ENCODE measurements around the gene TSPAN32. TPM values are rescaled to one million over a fixed set of nuclear protein-coding genes. Genes with fewer than 3 reads are reported as not detected.
"Not testable (repeated sequence)": the region's sequence is repeated elsewhere in the genome, so short reads cannot be mapped to it uniquely, and the experiment has no call there.

TSPAN32 gene
- total and polyA plus RNA-seq, 5 donors = 11.4 to 24.0 (median 14.2) TPM

DNA sequence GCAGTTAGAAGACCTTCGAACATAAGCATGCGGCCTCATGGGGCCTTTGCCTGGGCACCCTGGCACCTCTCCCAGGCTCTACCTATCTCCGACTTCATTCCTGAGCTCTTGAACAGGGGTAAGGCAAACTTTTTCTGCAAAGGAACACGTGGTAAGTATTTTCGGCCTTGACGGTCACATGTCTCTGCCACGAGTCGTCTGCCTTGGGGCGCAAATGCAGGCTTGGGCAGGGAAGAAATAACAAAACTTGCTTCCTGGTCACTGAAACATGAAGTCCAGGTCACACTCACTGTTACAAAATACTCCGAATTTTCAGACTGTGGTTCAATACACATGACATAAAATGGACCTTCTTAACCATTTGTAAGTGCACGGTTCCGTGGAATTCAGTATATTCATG, 28.0 kb upstream of the TSPAN32 start:
- DNase-seq (no peak), ATAC-seq (no peak)
- H3K27ac ChIP-seq (ENCODE audit: low read length) = no peak overlapping the region
- WGBS = 79% methylated on average over 12 of the region's 12 CpGs
- no peaks in the 10 kb centered on the region for H3K4me1 ChIP-seq (ENCODE audit: control insufficient read depth, insufficient read depth, low read length)
- no peak overlapping the region for H3K4me3 ChIP-seq (ENCODE audit: low read length)
- H3K9me3 ChIP-seq (ENCODE audit: control insufficient read depth, low read length) = no peaks in the 10 kb centered on the region
- intact Hi-C loops (cut with DNase I) = loop anchor here in 1 of 4 donors (10.0 kb wide), 1 partner anchor 59 kb away; no protein-coding TSS in a partner anchor
- no peaks in the 10 kb centered on the region for H3K27me3 ChIP-seq (ENCODE audit: control insufficient read depth, insufficient read depth)

DNA sequence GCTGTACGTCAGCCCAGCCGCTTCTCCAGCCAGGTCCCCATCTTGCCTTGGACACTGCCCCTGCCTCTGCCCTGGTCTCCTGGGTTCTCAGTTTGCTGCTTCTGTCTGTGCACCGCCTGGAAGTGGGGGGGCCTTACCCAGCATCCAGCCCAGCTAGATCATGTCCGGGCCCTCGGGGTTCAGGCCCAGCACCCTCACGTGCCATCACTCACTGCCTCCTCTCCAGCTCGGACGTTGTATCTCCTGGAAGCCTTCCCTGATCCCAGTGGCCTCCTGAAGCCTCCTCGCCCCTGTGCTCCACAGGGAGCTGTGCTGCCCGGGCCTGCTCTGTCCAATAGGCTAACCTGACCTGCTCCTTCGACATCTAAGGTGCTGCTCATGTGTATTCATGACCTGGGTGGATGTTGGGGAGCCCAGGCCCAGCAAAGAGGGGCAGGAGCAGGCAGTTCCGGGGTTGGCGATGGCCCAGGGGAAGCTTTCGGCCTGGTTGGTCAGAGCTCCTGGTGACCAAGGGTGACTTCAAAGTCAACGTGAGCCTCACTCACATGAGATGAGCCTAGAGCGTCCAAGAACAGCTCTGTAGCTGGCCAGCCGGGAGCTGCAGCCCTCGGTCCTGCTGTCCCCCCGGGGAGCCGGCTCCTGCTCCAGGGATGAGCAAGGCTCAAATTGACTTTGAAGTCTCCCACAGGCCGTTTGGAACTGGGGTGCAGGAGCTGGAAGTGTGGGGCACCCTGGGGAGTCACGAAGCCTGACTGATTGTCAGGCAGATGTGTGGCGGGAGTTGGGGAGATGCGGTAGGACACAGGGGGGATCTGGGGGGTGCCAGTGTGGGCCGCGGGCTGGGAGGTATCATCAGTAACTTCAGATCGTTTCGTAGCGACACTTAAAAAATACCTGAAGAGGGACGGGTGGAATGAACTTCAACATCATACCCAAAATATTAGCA, 26.2 kb upstream of the TSPAN32 start:
- WGBS = 86% methylated on average over 30 of the region's 30 CpGs
- peak in 1 of 3 donors; percentile 31 for DNase-seq

DNA sequence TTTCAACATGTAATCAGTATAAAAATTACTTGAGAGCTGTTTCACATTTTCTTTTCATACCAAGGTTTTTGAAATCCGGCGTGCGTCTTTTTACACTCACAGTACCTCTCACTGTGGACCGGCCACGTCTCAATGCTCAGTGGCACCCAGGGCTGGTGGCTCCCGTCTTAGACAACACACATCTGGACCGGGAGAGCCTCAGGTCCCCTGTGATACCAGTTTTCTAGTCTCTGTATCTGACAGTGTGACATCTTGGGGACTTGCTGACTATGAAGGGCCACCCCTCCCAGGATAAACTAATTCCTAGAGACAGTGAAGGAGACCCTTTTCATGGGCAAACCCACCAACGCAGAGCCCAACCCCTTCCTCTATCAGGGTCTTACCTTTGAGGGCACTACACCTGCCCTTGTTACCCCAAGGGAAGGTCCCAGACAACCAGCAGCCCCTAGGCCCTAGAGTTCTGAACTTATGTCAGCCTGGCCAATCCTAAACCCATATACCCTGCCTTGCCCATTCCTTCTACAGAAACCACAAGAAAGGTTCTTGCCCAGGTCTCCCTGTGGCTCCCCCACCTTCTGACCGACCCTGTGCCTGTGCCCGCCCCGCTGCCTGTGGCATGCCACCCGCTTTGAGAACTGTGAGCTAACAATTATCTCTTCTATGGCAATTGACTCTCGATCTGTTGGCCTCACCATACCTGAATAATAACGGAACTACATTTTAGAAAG, 25.4 kb upstream of the TSPAN32 start:
- H3K4me3 ChIP-seq (ENCODE audit: low read length) = no peak overlapping the region
- H3K4me1 ChIP-seq (ENCODE audit: control insufficient read depth, insufficient read depth, low read length) = no peaks in the 10 kb centered on the region
- DNase-seq (no peak), ATAC-seq (no peak)
- H3K9me3 ChIP-seq (ENCODE audit: control insufficient read depth, low read length) = no peaks in the 10 kb centered on the region
- intact Hi-C loops (cut with DNase I) = loop anchor here in 1 of 4 donors (10.0 kb wide), 1 partner anchor 62 kb away; no protein-coding TSS in a partner anchor
- WGBS = 93% methylated on average over 14 of the region's 14 CpGs
- H3K27me3 ChIP-seq (ENCODE audit: control insufficient read depth, insufficient read depth) = no peaks in the 10 kb centered on the region
- no peak overlapping the region for H3K27ac ChIP-seq (ENCODE audit: low read length)

More for the DNA sequence above, 26.2 kb upstream of the TSPAN32 start:
- H3K27me3 ChIP-seq (ENCODE audit: control insufficient read depth, insufficient read depth) = no peaks in the 10 kb centered on the region
- intact Hi-C loops (cut with DNase I) = loop anchor here in 1 of 4 donors (10.0 kb wide), 1 partner anchor 61 kb away; no protein-coding TSS in a partner anchor
- H3K4me3 ChIP-seq (ENCODE audit: low read length) = no peak overlapping the region
- H3K4me1 ChIP-seq (ENCODE audit: control insufficient read depth, insufficient read depth, low read length) = no peaks in the 10 kb centered on the region
- no peak for ATAC-seq
- H3K9me3 ChIP-seq (ENCODE audit: control insufficient read depth, low read length) = no peaks in the 10 kb centered on the region
- no peak overlapping the region for H3K27ac ChIP-seq (ENCODE audit: low read length)

DNA sequence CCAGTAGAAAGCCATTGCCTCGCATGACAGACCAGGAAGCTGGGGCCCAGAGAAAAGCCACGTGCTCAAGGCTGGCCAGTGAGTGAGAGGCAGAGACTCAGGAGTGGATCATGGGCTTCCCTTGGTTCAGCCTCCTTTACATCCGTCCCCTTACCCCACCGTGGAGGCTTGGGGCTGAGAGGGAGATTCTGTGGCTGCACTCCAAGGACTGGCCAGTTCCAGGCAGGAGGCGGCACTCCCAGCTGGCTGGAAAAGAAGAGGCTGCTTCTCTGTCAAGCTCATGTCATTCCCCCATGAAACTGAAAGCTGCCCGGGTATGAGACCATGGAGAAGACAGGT, 24.8 kb upstream of the TSPAN32 start:
- H3K4me1 ChIP-seq (ENCODE audit: control insufficient read depth, insufficient read depth, low read length) = no peaks in the 10 kb centered on the region
- H3K9me3 ChIP-seq (ENCODE audit: control insufficient read depth, low read length) = no peaks in the 10 kb centered on the region
- ATAC-seq (no peak), DNase-seq (no peak)
- H3K27ac ChIP-seq (ENCODE audit: low read length) = no peak overlapping the region
- intact Hi-C loops (cut with DNase I) = loop anchor here in 1 of 4 donors (10.0 kb wide), 1 partner anchor 62 kb away; no protein-coding TSS in a partner anchor
- no peak overlapping the region for H3K4me3 ChIP-seq (ENCODE audit: low read length)
- 45% methylated on average over 6 of the region's 6 CpGs for WGBS
- no peaks in the 10 kb centered on the region for H3K27me3 ChIP-seq (ENCODE audit: control insufficient read depth, insufficient read depth)

DNA sequence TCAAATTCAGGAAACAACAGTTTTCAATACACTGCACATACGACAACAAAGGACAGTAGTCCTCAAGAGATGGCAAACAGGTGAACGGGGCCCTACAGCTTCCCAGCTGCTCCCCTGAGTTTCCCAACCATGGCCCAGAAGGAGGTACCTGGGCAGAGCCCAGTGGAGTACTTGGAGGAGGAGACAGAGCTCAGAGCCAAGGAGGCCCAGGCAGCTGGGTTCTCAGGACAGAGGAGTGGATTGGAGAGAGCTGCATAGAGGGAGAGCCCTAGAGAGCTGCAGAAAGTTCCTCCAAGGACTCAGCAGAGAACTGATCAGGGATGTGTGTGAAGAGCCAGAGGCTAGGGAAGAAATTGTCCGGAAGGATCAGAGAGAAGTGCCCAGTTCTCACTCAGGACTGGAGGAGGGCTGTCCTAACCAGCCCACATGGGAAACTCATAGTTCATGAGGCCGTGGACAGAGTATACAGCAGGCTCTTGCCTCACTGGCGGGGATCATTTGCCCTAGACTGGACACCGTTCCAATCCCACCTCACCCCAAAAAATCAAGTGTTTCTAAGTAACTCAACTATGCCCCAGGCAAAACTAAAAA, 23.8 kb upstream of the TSPAN32 start:
- Histone ChIP-seq H3K27ac (ENCODE audit: low read length) (no peak overlapping the region), H3K9me3 (ENCODE audit: control insufficient read depth, low read length) (no peaks in the 10 kb centered on the region), H3K27me3 (ENCODE audit: control insufficient read depth, insufficient read depth) (no peaks in the 10 kb centered on the region), H3K4me3 (ENCODE audit: low read length) (no peak overlapping the region), H3K4me1 (ENCODE audit: control insufficient read depth, insufficient read depth, low read length) (no peaks in the 10 kb centered on the region)
- no peak for ATAC-seq
- DNase-seq = no peak
- intact Hi-C loops (cut with DNase I) = loop anchor here in 1 of 4 donors (10.0 kb wide), 1 partner anchor 63 kb away; no protein-coding TSS in a partner anchor
- WGBS = 85% methylated on average over 6 of the region's 6 CpGs

DNA sequence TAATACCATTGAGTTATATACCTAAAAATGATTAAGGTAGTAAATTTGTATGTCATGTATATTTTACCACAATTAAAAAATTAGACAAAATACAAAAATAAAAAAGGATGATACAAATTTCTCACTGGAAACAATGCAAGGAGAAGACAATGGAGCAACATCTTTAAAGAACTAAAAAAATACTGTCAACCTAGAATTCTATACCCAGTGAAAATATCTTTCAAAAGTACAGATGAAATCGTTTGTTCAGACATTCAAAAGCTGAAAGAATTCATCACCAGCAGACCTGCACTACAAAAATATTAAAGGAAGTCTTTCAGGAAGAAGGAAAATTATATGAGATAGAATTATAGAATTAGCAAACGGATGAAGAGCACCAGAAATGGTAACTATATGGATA, 21.6 kb upstream of the TSPAN32 start:
- Histone ChIP-seq H3K27ac (ENCODE audit: low read length) (no peak overlapping the region), H3K9me3 (ENCODE audit: control insufficient read depth, low read length) (no peaks in the 10 kb centered on the region), H3K27me3 (ENCODE audit: control insufficient read depth, insufficient read depth) (no peaks in the 10 kb centered on the region), H3K4me3 (ENCODE audit: low read length) (no peak overlapping the region), H3K4me1 (ENCODE audit: control insufficient read depth, insufficient read depth, low read length) (no peaks in the 10 kb centered on the region)
- intact Hi-C loops (cut with DNase I) = no loop called here
- ATAC-seq (no peak), DNase-seq (no peak)
- 68% methylated on average over 2 of the region's 2 CpGs for WGBS

DNA sequence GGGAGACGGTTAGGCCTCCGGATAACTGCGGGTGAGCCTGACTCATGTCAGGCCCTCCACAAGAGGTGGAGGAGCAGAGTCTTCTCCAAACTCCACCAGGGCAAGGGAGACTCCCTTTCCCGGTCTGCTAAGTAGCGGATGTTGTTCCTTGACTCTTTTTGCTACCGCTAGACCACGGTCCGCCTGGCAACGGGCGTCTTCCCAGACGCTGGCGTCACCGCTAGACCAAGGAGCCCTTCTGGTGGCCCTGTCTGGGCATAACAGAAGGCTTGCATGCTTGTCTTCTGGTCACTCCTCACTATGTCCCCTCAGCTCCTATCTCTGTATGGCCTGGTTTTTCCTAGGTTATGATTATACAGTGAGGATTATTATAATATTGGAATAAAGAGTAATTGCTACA, 15.5 kb upstream of the TSPAN32 start:
- peak in 1 of 3 donors; percentile 37 for DNase-seq
- ATAC-seq; H3K27ac ChIP-seq (ENCODE audit: low read length); H3K4me3 ChIP-seq (ENCODE audit: low read length); intact Hi-C loops (cut with DNase I); H3K4me1 ChIP-seq (ENCODE audit: control insufficient read depth, insufficient read depth, low read length); H3K9me3 ChIP-seq (ENCODE audit: control insufficient read depth, low read length); H3K27me3 ChIP-seq (ENCODE audit: control insufficient read depth, insufficient read depth): not testable (repeated sequence)
- WGBS = 93% methylated on average over 12 of the region's 13 CpGs

DNA sequence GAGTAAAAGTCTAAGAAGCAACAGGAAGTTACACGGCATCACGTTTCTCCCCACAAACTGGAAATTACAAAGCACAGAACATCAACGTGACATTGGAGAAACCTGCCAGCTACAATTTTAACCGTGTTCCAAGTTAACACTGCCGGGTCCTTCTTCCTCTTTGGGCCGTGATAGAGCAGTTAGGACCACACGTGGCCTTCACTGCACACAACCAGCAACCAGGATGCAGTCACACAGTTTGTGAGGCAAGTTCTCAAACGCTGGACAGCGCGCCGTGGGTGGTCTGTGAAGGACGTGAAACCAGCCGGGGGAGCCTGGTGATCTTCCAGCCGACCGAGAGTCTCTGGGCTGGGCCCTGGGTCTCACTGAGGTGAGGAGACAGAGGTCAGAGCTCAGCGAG, 14.7 kb upstream of the TSPAN32 start:
- ATAC-seq = no peak
- H3K27me3 ChIP-seq (ENCODE audit: control insufficient read depth, insufficient read depth) = no peaks in the 10 kb centered on the region
- no peaks in the 10 kb centered on the region for H3K4me1 ChIP-seq (ENCODE audit: control insufficient read depth, insufficient read depth, low read length)
- intact Hi-C loops (cut with DNase I) = no loop called here
- H3K27ac ChIP-seq (ENCODE audit: low read length) = no peak overlapping the region
- no peak overlapping the region for H3K4me3 ChIP-seq (ENCODE audit: low read length)
- DNase-seq = no peak
- 37% methylated on average over 16 of the region's 16 CpGs for WGBS
- no peaks in the 10 kb centered on the region for H3K9me3 ChIP-seq (ENCODE audit: control insufficient read depth, low read length)

DNA sequence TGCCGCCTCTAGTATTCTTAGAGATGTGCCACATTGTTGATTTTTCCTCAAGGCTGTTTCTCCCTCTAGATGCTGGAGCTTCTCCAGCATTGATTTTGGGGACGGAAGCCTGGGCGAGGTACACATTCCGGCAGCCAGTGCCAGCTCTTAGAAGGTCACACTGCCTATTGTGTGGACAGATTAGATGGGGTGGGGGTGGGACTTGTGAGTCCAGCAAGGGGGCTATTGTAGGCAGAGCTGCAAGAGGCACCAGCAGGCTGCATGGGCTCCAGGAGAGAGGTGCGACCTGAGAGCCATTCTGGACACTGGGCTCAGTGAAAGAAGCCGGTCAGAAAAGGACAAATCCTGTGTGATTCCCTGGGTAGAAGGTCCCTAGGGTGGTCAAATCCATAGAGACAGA, 12.5 kb upstream of the TSPAN32 start:
- no peaks in the 10 kb centered on the region for H3K9me3 ChIP-seq (ENCODE audit: control insufficient read depth, low read length)
- ATAC-seq = peak; percentile 48 to 95
- no peaks in the 10 kb centered on the region for H3K27me3 ChIP-seq (ENCODE audit: control insufficient read depth, insufficient read depth)
- H3K27ac ChIP-seq (ENCODE audit: low read length) = no peak overlapping the region
- intact Hi-C loops (cut with DNase I) = no loop called here
- no peak for DNase-seq
- 49% methylated on average over 6 of the region's 6 CpGs for WGBS
- no peaks in the 10 kb centered on the region for H3K4me1 ChIP-seq (ENCODE audit: control insufficient read depth, insufficient read depth, low read length)
- no peak overlapping the region for H3K4me3 ChIP-seq (ENCODE audit: low read length)

DNA sequence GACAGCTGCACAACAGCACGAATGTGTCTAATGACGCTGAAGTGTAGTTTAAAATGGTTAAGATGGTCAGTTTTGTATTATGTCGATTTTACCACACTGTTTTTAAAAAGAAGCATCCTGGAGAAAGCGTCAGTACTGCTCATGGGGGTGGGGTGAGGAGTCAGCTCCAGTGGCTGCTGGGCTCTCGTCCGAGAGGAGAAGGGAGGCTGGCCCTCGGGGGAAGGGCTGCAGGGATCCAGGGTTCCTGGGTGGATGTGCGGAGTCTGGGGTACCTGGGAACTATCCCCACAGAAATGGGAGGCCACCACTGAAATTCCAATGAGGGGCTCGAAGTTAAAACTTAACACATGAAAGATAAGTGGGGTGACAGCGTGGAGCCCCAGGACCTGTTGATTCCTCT, 12.0 kb upstream of the TSPAN32 start:
- Histone ChIP-seq H3K4me1 (ENCODE audit: control insufficient read depth, insufficient read depth, low read length) (no peaks in the 10 kb centered on the region), H3K4me3 (ENCODE audit: low read length) (no peak overlapping the region), H3K9me3 (ENCODE audit: control insufficient read depth, low read length) (no peaks in the 10 kb centered on the region), H3K27ac (ENCODE audit: low read length) (no peak overlapping the region), H3K27me3 (ENCODE audit: control insufficient read depth, insufficient read depth) (no peaks in the 10 kb centered on the region)
- ATAC-seq = peak in 1 of 2 donors; percentile 67
- intact Hi-C loops (cut with DNase I) = loop anchor here in 1 of 4 donors (10.0 kb wide), 1 partner anchor 225 kb away; no protein-coding TSS in a partner anchor
- 54% methylated on average over 10 of the region's 10 CpGs for WGBS
- no peak for DNase-seq
